Measurements from ENCODE around the gene HOGA1.
"Not testable (repeated sequence)": the region's sequence is repeated elsewhere in the genome, so short reads cannot be mapped to it uniquely, and the experiment has no call there.

DNA sequence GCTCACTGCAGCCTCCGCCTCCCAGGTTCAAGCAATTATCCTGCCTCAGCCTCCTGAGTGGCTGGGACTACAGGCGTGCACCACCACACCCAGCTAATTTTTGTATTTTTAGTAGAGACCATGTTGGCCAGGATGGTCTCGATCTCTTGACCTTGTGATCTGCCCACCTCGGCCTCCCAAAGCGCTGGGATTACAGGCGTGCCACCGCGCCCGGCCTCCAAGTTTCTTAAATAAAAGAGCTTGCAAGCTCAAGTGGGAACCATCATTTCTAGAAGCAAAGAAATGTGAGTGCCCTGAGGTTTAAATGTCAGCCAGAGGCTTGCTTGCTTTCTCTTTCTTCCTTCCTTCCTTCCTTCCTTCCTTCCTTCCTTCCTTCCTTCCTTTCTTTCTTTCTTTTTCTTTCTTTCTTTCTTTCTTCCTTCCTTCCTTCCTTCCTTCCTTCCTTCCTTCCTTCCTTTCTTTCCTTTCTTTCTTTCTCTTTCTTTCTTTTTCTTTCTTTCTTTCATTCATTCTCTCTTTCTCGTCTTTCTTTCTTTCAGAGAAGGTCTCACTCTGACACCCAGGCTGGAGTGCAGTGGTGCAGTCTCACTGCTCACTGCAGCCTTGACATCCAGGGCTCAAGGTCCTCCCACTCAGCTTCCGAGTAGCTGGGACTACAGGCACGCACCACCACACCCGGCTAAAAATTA lies 58.4 kb downstream of the HOGA1 start:
- not testable (repeated sequence) for TF ChIP-seq POLR2AphosphoS5 (IDR thresholded peaks at IDR 0.05; ENCODE audit: low read depth); EZH2 (IDR thresholded peaks at IDR 0.05; ENCODE audit: low read depth, unreplicated experiment); CREB1 (CRISPR knock-in tag; IDR thresholded peaks at IDR 0.05; ENCODE audit: low read depth); EZH2phosphoT487 (IDR thresholded peaks at IDR 0.05; ENCODE audit: unreplicated experiment); JUNB (IDR thresholded peaks at IDR 0.05; ENCODE audit: unreplicated experiment); ZNF331 (CRISPR knock-in tag; IDR thresholded peaks at IDR 0.05; ENCODE audit: low read depth); ZNF114 (CRISPR knock-in tag; IDR thresholded peaks at IDR 0.05); STAT1 (IDR thresholded peaks at IDR 0.05; ENCODE audit: unreplicated experiment)
- TF ChIP-seq, protein P1, sequence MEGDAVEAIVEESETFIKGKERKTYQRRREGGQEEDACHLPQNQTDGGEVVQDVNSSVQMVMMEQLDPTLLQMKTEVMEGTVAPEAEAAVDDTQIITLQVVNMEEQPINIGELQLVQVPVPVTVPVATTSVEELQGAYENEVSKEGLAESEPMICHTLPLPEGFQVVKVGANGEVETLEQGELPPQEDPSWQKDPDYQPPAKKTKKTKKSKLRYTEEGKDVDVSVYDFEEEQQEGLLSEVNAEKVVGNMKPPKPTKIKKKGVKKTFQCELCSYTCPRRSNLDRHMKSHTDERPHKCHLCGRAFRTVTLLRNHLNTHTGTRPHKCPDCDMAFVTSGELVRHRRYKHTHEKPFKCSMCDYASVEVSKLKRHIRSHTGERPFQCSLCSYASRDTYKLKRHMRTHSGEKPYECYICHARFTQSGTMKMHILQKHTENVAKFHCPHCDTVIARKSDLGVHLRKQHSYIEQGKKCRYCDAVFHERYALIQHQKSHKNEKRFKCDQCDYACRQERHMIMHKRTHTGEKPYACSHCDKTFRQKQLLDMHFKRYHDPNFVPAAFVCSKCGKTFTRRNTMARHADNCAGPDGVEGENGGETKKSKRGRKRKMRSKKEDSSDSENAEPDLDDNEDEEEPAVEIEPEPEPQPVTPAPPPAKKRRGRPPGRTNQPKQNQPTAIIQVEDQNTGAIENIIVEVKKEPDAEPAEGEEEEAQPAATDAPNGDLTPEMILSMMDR (conservative IDR thresholded peaks at IDR 0.05; ENCODE audit: low read depth in 2 of 2), result not testable (repeated sequence)
- TF ChIP-seq, protein P2, sequence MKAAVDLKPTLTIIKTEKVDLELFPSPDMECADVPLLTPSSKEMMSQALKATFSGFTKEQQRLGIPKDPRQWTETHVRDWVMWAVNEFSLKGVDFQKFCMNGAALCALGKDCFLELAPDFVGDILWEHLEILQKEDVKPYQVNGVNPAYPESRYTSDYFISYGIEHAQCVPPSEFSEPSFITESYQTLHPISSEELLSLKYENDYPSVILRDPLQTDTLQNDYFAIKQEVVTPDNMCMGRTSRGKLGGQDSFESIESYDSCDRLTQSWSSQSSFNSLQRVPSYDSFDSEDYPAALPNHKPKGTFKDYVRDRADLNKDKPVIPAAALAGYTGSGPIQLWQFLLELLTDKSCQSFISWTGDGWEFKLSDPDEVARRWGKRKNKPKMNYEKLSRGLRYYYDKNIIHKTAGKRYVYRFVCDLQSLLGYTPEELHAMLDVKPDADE (IDR thresholded peaks at IDR 0.05), result not testable (repeated sequence)
- TF ChIP-seq, protein P3, sequence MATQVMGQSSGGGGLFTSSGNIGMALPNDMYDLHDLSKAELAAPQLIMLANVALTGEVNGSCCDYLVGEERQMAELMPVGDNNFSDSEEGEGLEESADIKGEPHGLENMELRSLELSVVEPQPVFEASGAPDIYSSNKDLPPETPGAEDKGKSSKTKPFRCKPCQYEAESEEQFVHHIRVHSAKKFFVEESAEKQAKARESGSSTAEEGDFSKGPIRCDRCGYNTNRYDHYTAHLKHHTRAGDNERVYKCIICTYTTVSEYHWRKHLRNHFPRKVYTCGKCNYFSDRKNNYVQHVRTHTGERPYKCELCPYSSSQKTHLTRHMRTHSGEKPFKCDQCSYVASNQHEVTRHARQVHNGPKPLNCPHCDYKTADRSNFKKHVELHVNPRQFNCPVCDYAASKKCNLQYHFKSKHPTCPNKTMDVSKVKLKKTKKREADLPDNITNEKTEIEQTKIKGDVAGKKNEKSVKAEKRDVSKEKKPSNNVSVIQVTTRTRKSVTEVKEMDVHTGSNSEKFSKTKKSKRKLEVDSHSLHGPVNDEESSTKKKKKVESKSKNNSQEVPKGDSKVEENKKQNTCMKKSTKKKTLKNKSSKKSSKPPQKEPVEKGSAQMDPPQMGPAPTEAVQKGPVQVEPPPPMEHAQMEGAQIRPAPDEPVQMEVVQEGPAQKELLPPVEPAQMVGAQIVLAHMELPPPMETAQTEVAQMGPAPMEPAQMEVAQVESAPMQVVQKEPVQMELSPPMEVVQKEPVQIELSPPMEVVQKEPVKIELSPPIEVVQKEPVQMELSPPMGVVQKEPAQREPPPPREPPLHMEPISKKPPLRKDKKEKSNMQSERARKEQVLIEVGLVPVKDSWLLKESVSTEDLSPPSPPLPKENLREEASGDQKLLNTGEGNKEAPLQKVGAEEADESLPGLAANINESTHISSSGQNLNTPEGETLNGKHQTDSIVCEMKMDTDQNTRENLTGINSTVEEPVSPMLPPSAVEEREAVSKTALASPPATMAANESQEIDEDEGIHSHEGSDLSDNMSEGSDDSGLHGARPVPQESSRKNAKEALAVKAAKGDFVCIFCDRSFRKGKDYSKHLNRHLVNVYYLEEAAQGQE (IDR thresholded peaks at IDR 0.05; ENCODE audit: unreplicated experiment), result not testable (repeated sequence)

Data from GM23338 (cell line).